Tibial nerve (tissue), 4 donors: ENCODE data around the gene ZBTB7C. TPM values are rescaled to one million over a fixed set of nuclear protein-coding genes. Genes with fewer than 3 reads are reported as not detected.

Experiments
- DNase-seq, 2 donors: peaks; one replicate each; pipeline ENCODE4 v3.0.0-alpha.2; 2019; ENCODE audit warnings: low spot score in 2 of 2
- H3K27ac ChIP-seq, 4 donors: fragments of 200-600 bp; sonication (generic) in 3 of 4; one replicate each; pipeline ENCODE4 v1.5.1; 2017 to 2019; ENCODE audit warnings: mild to moderate bottlenecking in 1 of 4
- H3K27me3 ChIP-seq, 2 donors: fragments of 200-600 bp; sonication (generic) in 1 of 2; one replicate each; pipeline versions ENCODE4 v1.5.1 to v1.6.0; 2017 to 2019
- H3K36me3 ChIP-seq, 3 donors: fragments of 200-600 bp; sonication (generic); one replicate each; pipeline ENCODE4 v1.5.1; 2018 to 2019
- H3K4me1 ChIP-seq, 4 donors: fragments of 200-600 bp; sonication (generic) in 3 of 4; one replicate each; pipeline ENCODE4 v1.5.1; 2017 to 2019
- H3K4me3 ChIP-seq, 4 donors: fragments of 200-600 bp; sonication (generic) in 3 of 4; one replicate each; pipeline ENCODE4 v1.5.1; 2017 to 2019; ENCODE audit warnings: mild to moderate bottlenecking in 1 of 4, moderate library complexity in 1 of 4
- H3K9me3 ChIP-seq, 4 donors: fragments of 200-600 bp; sonication (generic) in 3 of 4; one replicate each; pipeline ENCODE4 v1.5.1; 2017 to 2019
- CTCF ChIP-seq, 5 experiments: fragments of 200-600 bp in 3 of 5; fragments of 450-650 bp in 2 of 5; sonication (generic) in 3 of 5; IDR thresholded peaks; one replicate each; pipeline ENCODE4 v1.5.1; 2016 to 2019; ENCODE audit warnings: antibody characterized with exemption in 5 of 5, mild to moderate bottlenecking in 3 of 5, moderate library complexity in 2 of 5
- EP300 ChIP-seq, 2 donors: sonication (generic); formaldehyde crosslinking; IDR thresholded peaks; one replicate each; pipeline ENCODE4 v1.6.1; 2017; ENCODE audit warnings: antibody characterized with exemption in 2 of 2, mild to moderate bottlenecking in 1 of 2
- POLR2A ChIP-seq, 2 donors: fragments of 450-650 bp; IDR thresholded peaks; one replicate each; pipeline ENCODE4 v1.6.1; 2017; ENCODE audit warnings: antibody characterized with exemption in 2 of 2, mild to moderate bottlenecking in 2 of 2, moderate library complexity in 2 of 2
- WGBS, 2 donors: methylation state at CpG; one replicate each; pipeline ENCODE4 v1.1.5; 2018; 5-methylcytosine and 5-hydroxymethylcytosine counted together
- total RNA-seq, 4 donors: library from RNA; depleted of rRNA; stranded (reverse); fragments of >200 nt; gene quantifications; one replicate each; pipeline ENCODE4 v1.1.0, GENCODE V29; 2016

Gene ZBTB7C
- total RNA-seq, 4 donors from 2014 or later = 24.6 to 95.0 (median 75.3) TPM

GRCh38 chr18:48045744-48046143, 363.4 kb downstream of the ZBTB7C start:
- no peak for TF ChIP-seq EP300 (IDR thresholded peaks at IDR 0.05)
- TF ChIP-seq CTCF (IDR thresholded peaks at IDR 0.05) = no peak
- no peak for TF ChIP-seq POLR2A (IDR thresholded peaks at IDR 0.05)
- no peaks in the 10 kb centered on the region for H3K27me3 ChIP-seq
- peaks cover 0 to under 1% (median 0%) of the 10 kb centered on the region in 3 donors for H3K36me3 ChIP-seq
- H3K4me3 ChIP-seq = no peak overlapping the region
- no peak overlapping the region for H3K27ac ChIP-seq
- peaks cover 0 to 18% (median 0%) of the 10 kb centered on the region in 4 donors for H3K9me3 ChIP-seq
- peaks cover 0 to 12% (median 0%) of the 10 kb centered on the region in 4 donors for H3K4me1 ChIP-seq
- DNase-seq = no peak
- WGBS, 2 donors = 81 to 85% methylated on average over 2 of the region's 2 CpGs

- no peak for DNase-seq
Observed at GRCh38 chr18:48044944-48045343, 364.2 kb downstream of the ZBTB7C start.

GRCh38 chr18:48043166-48043565, 366.0 kb downstream of the ZBTB7C start:
- H3K9me3 ChIP-seq = peaks cover 0 to 18% (median 0%) of the 10 kb centered on the region in 4 donors
- H3K4me3 ChIP-seq = no peak overlapping the region
- no peak overlapping the region for H3K27ac ChIP-seq
- peaks cover 0 to 16% (median 0%) of the 10 kb centered on the region in 3 donors for H3K36me3 ChIP-seq
- TF ChIP-seq CTCF (IDR thresholded peaks at IDR 0.05) = no peak
- no peak for TF ChIP-seq EP300 (IDR thresholded peaks at IDR 0.05)
- no peak for TF ChIP-seq POLR2A (IDR thresholded peaks at IDR 0.05)
- H3K4me1 ChIP-seq = no peaks in the 10 kb centered on the region
- no peaks in the 10 kb centered on the region for H3K27me3 ChIP-seq
- no peak for DNase-seq
- WGBS, 2 donors = 91 to 97% methylated on average over 3 of the region's 3 CpGs

More at GRCh38 chr18:48044944-48045343, 364.2 kb downstream of the ZBTB7C start:
- H3K4me3 ChIP-seq = no peak overlapping the region
- H3K4me1 ChIP-seq = peaks cover 0 to 4% (median 0%) of the 10 kb centered on the region in 4 donors
- H3K9me3 ChIP-seq = peaks cover 0 to 18% (median 0%) of the 10 kb centered on the region in 4 donors
- TF ChIP-seq CTCF (IDR thresholded peaks at IDR 0.05) = no peak
- no peak for TF ChIP-seq POLR2A (IDR thresholded peaks at IDR 0.05)
- TF ChIP-seq EP300 (IDR thresholded peaks at IDR 0.05) = no peak
- 70 to 89% methylated on average over 3 of the region's 3 CpGs for WGBS, 2 donors
- H3K27me3 ChIP-seq = no peaks in the 10 kb centered on the region
- no peak overlapping the region for H3K27ac ChIP-seq
- H3K36me3 ChIP-seq = peaks cover 0 to 8% (median 0%) of the 10 kb centered on the region in 3 donors

GRCh38 chr18:48042431-48042830, 366.8 kb downstream of the ZBTB7C start:
- peaks cover 0 to 18% (median 0%) of the 10 kb centered on the region in 4 donors for H3K9me3 ChIP-seq
- H3K4me3 ChIP-seq = no peak overlapping the region
- no peak overlapping the region for H3K27ac ChIP-seq
- H3K4me1 ChIP-seq = peaks cover 0 to 4% (median 0%) of the 10 kb centered on the region in 4 donors
- TF ChIP-seq CTCF (IDR thresholded peaks at IDR 0.05) = no peak
- TF ChIP-seq EP300 (IDR thresholded peaks at IDR 0.05) = no peak
- no peak for TF ChIP-seq POLR2A (IDR thresholded peaks at IDR 0.05)
- no peak for DNase-seq
- no peaks in the 10 kb centered on the region for H3K27me3 ChIP-seq
- H3K36me3 ChIP-seq = peaks cover 0 to 16% (median 0%) of the 10 kb centered on the region in 3 donors
- WGBS, 2 donors = 83% methylated on average over 4 of the region's 4 CpGs

GRCh38 chr18:48040457-48041110, 368.6 kb downstream of the ZBTB7C start:
- peaks cover 0 to 21% (median 2%) of the 10 kb centered on the region in 4 donors for H3K4me1 ChIP-seq
- no peak overlapping the region for H3K27ac ChIP-seq
- no peak overlapping the region for H3K4me3 ChIP-seq
- 93 to 94% methylated on average over 19 to 20 of the region's 23 CpGs for WGBS, 2 donors
- TF ChIP-seq EP300 (IDR thresholded peaks at IDR 0.05) = no peak
- no peak for TF ChIP-seq CTCF (IDR thresholded peaks at IDR 0.05)
- no peak for TF ChIP-seq POLR2A (IDR thresholded peaks at IDR 0.05)
- no peak for DNase-seq
- no peaks in the 10 kb centered on the region for H3K27me3 ChIP-seq
- peaks cover 0 to 15% (median 0%) of the 10 kb centered on the region in 4 donors for H3K9me3 ChIP-seq
- peaks cover 0 to 16% (median 0%) of the 10 kb centered on the region in 3 donors for H3K36me3 ChIP-seq
